Iris pigment epithelial cell (primary cell): ENCODE results near the gene WRAP73.
"Not testable (repeated sequence)": the region's sequence is repeated elsewhere in the genome, so short reads cannot be mapped to it uniquely, and the experiment has no call there.

Experiments
- DNase-seq: peaks from one replicate; pipeline ENCODE4 v3.0.0-alpha.2; 2011; ENCODE audit warnings: low read depth

The WRAP73 gene

GRCh38 chr1:3597599-3597964 is 52.3 kb downstream of the WRAP73 start:
- no peak for DNase-seq

GRCh38 chr1:3596663-3597598 is 53.0 kb downstream of the WRAP73 start:
- no peak for DNase-seq

GRCh38 chr1:3595949-3596348 is 54.0 kb downstream of the WRAP73 start:
- DNase-seq = no peak

- DNase-seq = no peak
Observed at GRCh38 chr1:3594706-3595377, 55.1 kb downstream of the WRAP73 start.

GRCh38 chr1:3593745-3594144 is 56.2 kb downstream of the WRAP73 start:
- DNase-seq = no peak

GRCh38 chr1:3593334-3593733 is 56.6 kb downstream of the WRAP73 start:
- no peak for DNase-seq

- DNase-seq = no peak
Observed at GRCh38 chr1:3590951-3591865, 58.7 kb downstream of the WRAP73 start.

- peak; percentile 41 for DNase-seq
Observed at GRCh38 chr1:3590139-3590763, 59.7 kb downstream of the WRAP73 start.

GRCh38 chr1:3588395-3588794 is 61.5 kb downstream of the WRAP73 start:
- no peak for DNase-seq

- peak; percentile 53 for DNase-seq
Observed at GRCh38 chr1:3586986-3587759, 62.7 kb downstream of the WRAP73 start.

GRCh38 chr1:3585940-3586568 is 63.8 kb downstream of the WRAP73 start:
- DNase-seq = no peak

- DNase-seq = not testable (repeated sequence)
Observed at GRCh38 chr1:3585353-3585868, 64.5 kb downstream of the WRAP73 start.

GRCh38 chr1:3584915-3585314 is 65.0 kb downstream of the WRAP73 start:
- no peak for DNase-seq

- not testable (repeated sequence) for DNase-seq
Observed at GRCh38 chr1:3583751-3584150, 66.2 kb downstream of the WRAP73 start.

GRCh38 chr1:3581296-3582036 is 68.4 kb downstream of the WRAP73 start:
- no peak for DNase-seq
